Body of pancreas (tissue), 4 donors: ENCODE results near the gene DMD.

Source experiments
- POLR2A ChIP-seq, 3 donors: fragments of 450-650 bp; IDR thresholded peaks; one replicate each; pipeline ENCODE4 v1.6.1; 2016; ENCODE audit warnings: antibody characterized with exemption in 3 of 3, mild to moderate bottlenecking in 2 of 3
- TF ChIP-seq, protein P1 (sequence below), 7 experiments: fragments of 450-650 bp in 4 of 7; fragments of 200-600 bp in 3 of 7; sonication (generic) in 3 of 7; IDR thresholded peaks; one replicate each; pipeline ENCODE4 v1.5.1; 2016 to 2019; ENCODE audit warnings: antibody characterized with exemption in 7 of 7

DNA sequence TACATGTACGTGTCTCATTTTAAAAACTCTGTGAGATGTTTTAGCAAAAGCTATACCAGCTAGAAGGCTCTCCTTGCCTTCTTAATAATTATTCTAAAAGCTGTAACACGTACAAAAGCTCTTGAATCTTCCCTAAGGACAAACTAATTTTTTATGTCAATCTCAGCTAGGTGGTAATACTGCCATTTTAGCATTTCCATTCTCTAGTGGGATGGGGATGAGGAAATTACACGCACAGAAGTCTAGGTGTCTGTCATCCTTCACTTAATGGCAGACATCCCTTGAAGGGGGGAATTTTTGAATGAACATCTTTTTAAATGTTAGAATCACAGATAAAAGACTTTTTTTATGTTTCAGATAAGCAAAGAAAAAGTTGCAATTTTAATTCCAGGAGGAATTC is 569.1 kb downstream of the DMD start:
- TF ChIP-seq POLR2A (IDR thresholded peaks at IDR 0.05) = no peak
- TF ChIP-seq, protein P1, sequence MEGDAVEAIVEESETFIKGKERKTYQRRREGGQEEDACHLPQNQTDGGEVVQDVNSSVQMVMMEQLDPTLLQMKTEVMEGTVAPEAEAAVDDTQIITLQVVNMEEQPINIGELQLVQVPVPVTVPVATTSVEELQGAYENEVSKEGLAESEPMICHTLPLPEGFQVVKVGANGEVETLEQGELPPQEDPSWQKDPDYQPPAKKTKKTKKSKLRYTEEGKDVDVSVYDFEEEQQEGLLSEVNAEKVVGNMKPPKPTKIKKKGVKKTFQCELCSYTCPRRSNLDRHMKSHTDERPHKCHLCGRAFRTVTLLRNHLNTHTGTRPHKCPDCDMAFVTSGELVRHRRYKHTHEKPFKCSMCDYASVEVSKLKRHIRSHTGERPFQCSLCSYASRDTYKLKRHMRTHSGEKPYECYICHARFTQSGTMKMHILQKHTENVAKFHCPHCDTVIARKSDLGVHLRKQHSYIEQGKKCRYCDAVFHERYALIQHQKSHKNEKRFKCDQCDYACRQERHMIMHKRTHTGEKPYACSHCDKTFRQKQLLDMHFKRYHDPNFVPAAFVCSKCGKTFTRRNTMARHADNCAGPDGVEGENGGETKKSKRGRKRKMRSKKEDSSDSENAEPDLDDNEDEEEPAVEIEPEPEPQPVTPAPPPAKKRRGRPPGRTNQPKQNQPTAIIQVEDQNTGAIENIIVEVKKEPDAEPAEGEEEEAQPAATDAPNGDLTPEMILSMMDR (IDR thresholded peaks at IDR 0.05) = no peak
